Hepatocyte (in vitro differentiated cells): ENCODE measurements around the gene TRAF7. TPM values are rescaled to one million over a fixed set of nuclear protein-coding genes. Genes with fewer than 3 reads are reported as not detected.

Experiments
- DNase-seq: peaks from one replicate; pipeline ENCODE4 v3.0.0-alpha.2; 2016; ENCODE audit warnings: low spot score
- H2AFZ ChIP-seq: fragments of 200-600 bp; sonication (generic); 2 replicates; pipeline ENCODE4 v1.6.0; 2016; ENCODE audit warnings: antibody characterized with exemption, mild to moderate bottlenecking
- H3K27ac ChIP-seq: fragments of 200-600 bp; sonication (generic); 2 replicates; pipeline ENCODE4 v1.5.1; 2016; ENCODE audit warnings: mild to moderate bottlenecking
- H3K27me3 ChIP-seq: fragments of 200-600 bp; sonication (generic); 2 replicates; pipeline ENCODE4 v1.6.1; 2016
- H3K36me3 ChIP-seq: fragments of 200-600 bp; sonication (generic); replicated peaks from 2 replicates; pipeline ENCODE4 v1.5.1; 2016; ENCODE audit warnings: low read depth; ENCODE audit not compliant: insufficient read depth
- H3K4me1 ChIP-seq: fragments of 200-600 bp; sonication (generic); 2 replicates; pipeline ENCODE4 v1.5.1; 2016; ENCODE audit warnings: mild to moderate bottlenecking, moderate library complexity; ENCODE audit not compliant: insufficient read depth
- H3K4me2 ChIP-seq: fragments of 200-600 bp; sonication (generic); 2 replicates; pipeline ENCODE4 v1.6.0; 2016
- H3K4me3 ChIP-seq: fragments of 200-600 bp; sonication (generic); 2 replicates; pipeline ENCODE4 v1.5.1; 2016; ENCODE audit warnings: mild to moderate bottlenecking
- H3K79me2 ChIP-seq: fragments of 200-600 bp; sonication (generic); 2 replicates; pipeline ENCODE4 v1.6.0; 2017; ENCODE audit warnings: mild to moderate bottlenecking
- H3K9me2 ChIP-seq: fragments of 200-600 bp; sonication (generic); replicated peaks from 2 replicates; pipeline ENCODE4 v1.6.0; 2017; ENCODE audit warnings: mild to moderate bottlenecking; ENCODE audit not compliant: insufficient read depth
- H3K9me3 ChIP-seq: fragments of 200-600 bp; sonication (generic); 2 replicates; pipeline ENCODE4 v1.5.1; 2016; ENCODE audit warnings: low read depth, mild to moderate bottlenecking
- H4K20me1 ChIP-seq: fragments of 200-600 bp; sonication (generic); 2 replicates; pipeline ENCODE4 v1.6.0; 2016; ENCODE audit warnings: mild to moderate bottlenecking; ENCODE audit not compliant: insufficient read depth, poor library complexity, severe bottlenecking
- CTCF ChIP-seq: fragments of 200-600 bp; sonication (generic); IDR thresholded peaks from 2 replicates; pipeline ENCODE4 v1.5.1; 2016; ENCODE audit warnings: antibody characterized with exemption, mild to moderate bottlenecking; ENCODE audit not compliant: poor library complexity
- EZH2 ChIP-seq: fragments of 200-600 bp; sonication (generic); IDR thresholded peaks from 2 replicates; pipeline ENCODE4 v1.6.1; 2016; ENCODE audit warnings: antibody characterized with exemption, mild to moderate bottlenecking, borderline replicate concordance
- EZH2phosphoT487 ChIP-seq: fragments of 200-600 bp; sonication (generic); IDR thresholded peaks from one replicate; pipeline ENCODE4 v1.6.1; 2018; ENCODE audit warnings: antibody characterized with exemption, mild to moderate bottlenecking, low read depth, moderate library complexity; ENCODE audit not compliant: unreplicated experiment, severe bottlenecking
- WGBS: methylation state at CpG from one replicate; pipeline ENCODE4 v1.1.6; 2016; ENCODE audit warnings: low lambda C conversion rate; ENCODE audit errors: missing lambda C conversion rate; 5-methylcytosine and 5-hydroxymethylcytosine counted together
- polyA plus RNA-seq: library from polyadenylated mRNA; unstranded; fragments of >200 nt; fragmentation: Nextera tagmentation; extraction: Ambion mirVana; gene quantifications from 2 replicates; pipeline ENCODE4 v1.2.1, GENCODE V29; 2016
- total RNA-seq: library from RNA; depleted of rRNA; stranded (reverse); fragments of >200 nt; gene quantifications from 2 replicates; pipeline ENCODE4 v1.2.3, GENCODE V29; 2014

The TRAF7 gene
- total and polyA plus RNA-seq, 2 experiments from 2014 or later, result 37.4 to 55.1 TPM

GRCh38 chr16:2210009-2210332 lies 54.4 kb downstream of the TRAF7 start:
- Histone ChIP-seq H4K20me1 (peaks cover 8% of the 10 kb centered on the region), H3K79me2 (peaks cover 31% of the 10 kb centered on the region), H2AFZ (no peak overlapping the region), H3K9me3 (no peaks in the 10 kb centered on the region), H3K9me2 (no peaks in the 10 kb centered on the region), H3K36me3 (no peaks in the 10 kb centered on the region), H3K4me3 (no peak overlapping the region), H3K4me1 (peaks cover 16% of the 10 kb centered on the region), H3K27me3 (no peaks in the 10 kb centered on the region), H3K4me2 (no peak overlapping the region), H3K27ac (no peak overlapping the region)
- WGBS, result 97% methylated on average over 16 of the region's 17 CpGs
- DNase-seq, result no peak
- TF ChIP-seq EZH2 (no peak), EZH2phosphoT487 (no peak), CTCF (no peak)

- Histone ChIP-seq H2AFZ (no peak within 1 kb of the TSS), H3K4me2 (no peak within 1 kb of the TSS), H3K27ac (no peak within 1 kb of the TSS), H3K4me1 (peaks cover 16% of the 10 kb centered on the region), H3K27me3 (no peaks in the 10 kb centered on the region), H3K4me3 (no peak within 1 kb of the TSS), H4K20me1 (peaks cover 8% of the 10 kb centered on the region), H3K36me3 (no peaks in the 10 kb centered on the region), H3K79me2 (peaks cover 30% of the 10 kb centered on the region), H3K9me3 (no peaks in the 10 kb centered on the region), H3K9me2 (no peaks in the 10 kb centered on the region)
- 63% methylated on average over 22 of the region's 24 CpGs for WGBS
- TF ChIP-seq CTCF, result no peak
- TF ChIP-seq EZH2, result no peak
- no peak for TF ChIP-seq EZH2phosphoT487
- DNase-seq, result no peak
These were observed 55.1 kb downstream of the TRAF7 start, which contains the start of gene BRICD5 for GRCh38 chr16:2210386-2211365. TSS of gene BRICD5 (minus strand) at chr16:2210863. CDS start at chr16:2210833, 30 bp downstream.

GRCh38 chr16:2211923-2212347 lies 56.4 kb downstream of the TRAF7 start:
- no peaks in the 10 kb centered on the region for H3K36me3 ChIP-seq
- H3K4me3 ChIP-seq, result no peak overlapping the region
- H4K20me1 ChIP-seq, result peaks cover 8% of the 10 kb centered on the region
- H3K4me2 ChIP-seq, result no peak overlapping the region
- H3K4me1 ChIP-seq, result peaks cover 8% of the 10 kb centered on the region
- no peak overlapping the region for H3K27ac ChIP-seq
- peaks cover 18% of the 10 kb centered on the region for H3K79me2 ChIP-seq
- H3K9me2 ChIP-seq, result no peaks in the 10 kb centered on the region
- no peak for TF ChIP-seq EZH2
- 88% methylated on average over 11 of the region's 11 CpGs for WGBS
- no peak overlapping the region for H2AFZ ChIP-seq
- H3K27me3 ChIP-seq, result no peaks in the 10 kb centered on the region
- DNase-seq, result no peak
- H3K9me3 ChIP-seq, result no peaks in the 10 kb centered on the region
